ENCODE data around the gene RABGAP1L.

DNA sequence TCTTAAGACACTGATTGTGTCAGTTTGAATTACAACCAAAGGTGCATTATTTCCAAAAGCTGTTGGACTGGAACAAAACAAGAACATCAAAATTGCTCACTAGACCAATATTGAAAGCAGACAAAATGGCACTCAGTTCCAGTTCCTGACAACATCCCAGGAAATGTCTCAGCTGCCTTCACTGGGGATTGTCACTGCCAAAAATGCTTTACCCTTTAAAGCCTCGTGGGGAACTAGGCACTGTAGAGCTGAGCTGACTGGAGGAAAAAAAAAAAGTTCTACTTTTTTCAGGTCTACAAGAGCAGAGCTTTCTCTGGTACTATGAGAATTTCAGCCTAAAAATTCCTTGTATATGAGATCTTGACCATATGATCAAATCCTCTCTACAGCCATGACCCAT, 310.4 kb downstream of the RABGAP1L start:
- TF ChIP-seq SP1 (CRISPR knock-in tag; conservative IDR thresholded peaks at IDR 0.05), result no peak
- TF ChIP-seq, protein P1, sequence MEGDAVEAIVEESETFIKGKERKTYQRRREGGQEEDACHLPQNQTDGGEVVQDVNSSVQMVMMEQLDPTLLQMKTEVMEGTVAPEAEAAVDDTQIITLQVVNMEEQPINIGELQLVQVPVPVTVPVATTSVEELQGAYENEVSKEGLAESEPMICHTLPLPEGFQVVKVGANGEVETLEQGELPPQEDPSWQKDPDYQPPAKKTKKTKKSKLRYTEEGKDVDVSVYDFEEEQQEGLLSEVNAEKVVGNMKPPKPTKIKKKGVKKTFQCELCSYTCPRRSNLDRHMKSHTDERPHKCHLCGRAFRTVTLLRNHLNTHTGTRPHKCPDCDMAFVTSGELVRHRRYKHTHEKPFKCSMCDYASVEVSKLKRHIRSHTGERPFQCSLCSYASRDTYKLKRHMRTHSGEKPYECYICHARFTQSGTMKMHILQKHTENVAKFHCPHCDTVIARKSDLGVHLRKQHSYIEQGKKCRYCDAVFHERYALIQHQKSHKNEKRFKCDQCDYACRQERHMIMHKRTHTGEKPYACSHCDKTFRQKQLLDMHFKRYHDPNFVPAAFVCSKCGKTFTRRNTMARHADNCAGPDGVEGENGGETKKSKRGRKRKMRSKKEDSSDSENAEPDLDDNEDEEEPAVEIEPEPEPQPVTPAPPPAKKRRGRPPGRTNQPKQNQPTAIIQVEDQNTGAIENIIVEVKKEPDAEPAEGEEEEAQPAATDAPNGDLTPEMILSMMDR (IDR thresholded peaks at IDR 0.05), result no peak
